Natural killer cell (primary cell): ENCODE measurements around the gene CASP2. TPM values are rescaled to one million over a fixed set of nuclear protein-coding genes. Genes with fewer than 3 reads are reported as not detected.

ENCODE experiments used
- ATAC-seq, 3 donors: fragments of 150-1000 bp in 2 of 3; fragments of 200-7000 bp in 1 of 3; cut with Tn5 transposase; 1 replicate in 1 of 3; 2 replicates in 2 of 3; pipeline ENCODE4 v1.10.0; 2021; ENCODE audit warnings: mild to moderate bottlenecking in 2 of 3, moderate library complexity in 2 of 3
- DNase-seq, 2 donors: peaks; one replicate each; pipeline versions ENCODE4 v3.0.0 to v3.0.0-alpha.2; 2013 to 2021; ENCODE audit warnings: mixed read lengths in 1 of 2
- H3K27ac ChIP-seq: one replicate; pipeline ENCODE4 v1.5.1; 2013; ENCODE audit warnings: mild to moderate bottlenecking, low read length
- H3K27me3 ChIP-seq: one replicate; pipeline ENCODE4 v1.6.1; 2013; ENCODE audit warnings: low read length; ENCODE audit not compliant: control insufficient read depth, insufficient read depth
- H3K36me3 ChIP-seq: one replicate; pipeline ENCODE4 v1.6.1; 2013; ENCODE audit warnings: low read length; ENCODE audit not compliant: control insufficient read depth, insufficient read depth
- H3K4me1 ChIP-seq: one replicate; pipeline ENCODE4 v1.6.1; 2013; ENCODE audit warnings: low read length; ENCODE audit not compliant: control insufficient read depth, insufficient read depth
- H3K4me3 ChIP-seq: one replicate; pipeline ENCODE4 v1.5.1; 2013; ENCODE audit warnings: low read length
- H3K9me3 ChIP-seq: one replicate; pipeline ENCODE4 v1.6.1; 2013; ENCODE audit warnings: low read length; ENCODE audit not compliant: control insufficient read depth, insufficient read depth
- H3K27ac Mint-ChIP-seq, 2 donors: one replicate each; pipeline ENCODE4 v1.8.0; 2022; ENCODE audit warnings: mild to moderate bottlenecking in 2 of 2, mixed read lengths in 2 of 2, moderate library complexity in 1 of 2
- H3K27me3 Mint-ChIP-seq, 2 donors: one replicate each; pipeline ENCODE4 v1.8.0; 2022; ENCODE audit warnings: low read depth in 2 of 2, mixed read lengths in 2 of 2
- H3K36me3 Mint-ChIP-seq: one replicate; pipeline ENCODE4 v1.8.0; 2022; ENCODE audit warnings: mixed read lengths
- H3K4me1 Mint-ChIP-seq, 2 donors: one replicate each; pipeline ENCODE4 v1.8.0; 2022; ENCODE audit warnings: mixed read lengths in 2 of 2
- H3K4me3 Mint-ChIP-seq: one replicate; pipeline ENCODE4 v1.8.0; 2022; ENCODE audit warnings: mild to moderate bottlenecking, moderate library complexity, mixed read lengths
- H3K9me3 Mint-ChIP-seq, 2 donors: one replicate each; pipeline ENCODE4 v1.8.0; 2022; ENCODE audit warnings: mixed read lengths in 2 of 2
- WGBS: methylation state at CpG from one replicate; pipeline ENCODE4 v1.1.7; 2013; ENCODE audit warnings: missing lambda C conversion rate; ENCODE audit not compliant: insufficient coverage; 5-methylcytosine and 5-hydroxymethylcytosine counted together
- intact Hi-C: fragments of 100-400 bp; cut with micrococcal nuclease; formaldehyde crosslinking; loops from one replicate; pipeline ENCODE4 v1.14.2; 2022
- total RNA-seq, 4 donors: library from RNA; stranded (reverse); fragments of 120-200 nt in 1 of 4; gene quantifications; one replicate each; pipeline versions ENCODE4 v1.2.3 to v1.2.4, GENCODE V29; 2013 to 2022
- TF ChIP-seq, protein P1 (sequence below): fragments of 200-600 bp; IDR thresholded peaks from one replicate; pipeline ENCODE4 v1.8.0; 2022; ENCODE audit warnings: antibody characterized with exemption

Gene CASP2
- total RNA-seq, 3 donors from 2014 or later (not counting 1 experiment from before 2014, with no cell fraction given) = 36.7 to 60.5 (median 54.7) TPM

GRCh38 chr7:143245123-143245522, 43.0 kb upstream of the CASP2 start:
- Mint-ChIP-seq H3K4me1 (peaks cover 5 to 16% of the 10 kb centered on the region in 2 donors), H3K27me3 (peaks cover 10 to 17% of the 10 kb centered on the region in 2 donors), H3K9me3 (peaks cover 0 to 5% of the 10 kb centered on the region in 2 donors), H3K4me3 (no peak overlapping the region), H3K36me3 (peaks cover 6% of the 10 kb centered on the region), H3K27ac (no peak overlapping the region)
- intact Hi-C loops = no loop called here
- Histone ChIP-seq H3K4me1 (peaks cover 3% of the 10 kb centered on the region), H3K27ac (no peak overlapping the region), H3K27me3 (no peaks in the 10 kb centered on the region), H3K4me3 (no peak overlapping the region), H3K36me3 (no peaks in the 10 kb centered on the region), H3K9me3 (no peaks in the 10 kb centered on the region)
- WGBS = 20% methylated on average over 3 of the region's 3 CpGs
- DNase-seq (no peak), ATAC-seq (no peak)
- TF ChIP-seq, protein P1, sequence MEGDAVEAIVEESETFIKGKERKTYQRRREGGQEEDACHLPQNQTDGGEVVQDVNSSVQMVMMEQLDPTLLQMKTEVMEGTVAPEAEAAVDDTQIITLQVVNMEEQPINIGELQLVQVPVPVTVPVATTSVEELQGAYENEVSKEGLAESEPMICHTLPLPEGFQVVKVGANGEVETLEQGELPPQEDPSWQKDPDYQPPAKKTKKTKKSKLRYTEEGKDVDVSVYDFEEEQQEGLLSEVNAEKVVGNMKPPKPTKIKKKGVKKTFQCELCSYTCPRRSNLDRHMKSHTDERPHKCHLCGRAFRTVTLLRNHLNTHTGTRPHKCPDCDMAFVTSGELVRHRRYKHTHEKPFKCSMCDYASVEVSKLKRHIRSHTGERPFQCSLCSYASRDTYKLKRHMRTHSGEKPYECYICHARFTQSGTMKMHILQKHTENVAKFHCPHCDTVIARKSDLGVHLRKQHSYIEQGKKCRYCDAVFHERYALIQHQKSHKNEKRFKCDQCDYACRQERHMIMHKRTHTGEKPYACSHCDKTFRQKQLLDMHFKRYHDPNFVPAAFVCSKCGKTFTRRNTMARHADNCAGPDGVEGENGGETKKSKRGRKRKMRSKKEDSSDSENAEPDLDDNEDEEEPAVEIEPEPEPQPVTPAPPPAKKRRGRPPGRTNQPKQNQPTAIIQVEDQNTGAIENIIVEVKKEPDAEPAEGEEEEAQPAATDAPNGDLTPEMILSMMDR = no peak

- Histone ChIP-seq H3K4me3 (no peak overlapping the region), H3K9me3 (no peaks in the 10 kb centered on the region), H3K4me1 (peaks cover 7% of the 10 kb centered on the region), H3K27ac (no peak overlapping the region), H3K36me3 (no peaks in the 10 kb centered on the region), H3K27me3 (no peaks in the 10 kb centered on the region)
- intact Hi-C loops = no loop called here
- Mint-ChIP-seq H3K4me3 (no peak overlapping the region), H3K27ac (no peak overlapping the region), H3K4me1 (peaks cover 26 to 36% of the 10 kb centered on the region in 2 donors), H3K9me3 (peaks cover 0 to 5% of the 10 kb centered on the region in 2 donors), H3K36me3 (peaks cover 6% of the 10 kb centered on the region), H3K27me3 (peaks cover 7 to 8% of the 10 kb centered on the region in 2 donors)
- no peak for DNase-seq
- no CpG with 5 or more reads among the region's 1 CpG for WGBS
- ATAC-seq = no peak
- TF ChIP-seq, protein P1 = no peak
Observed at GRCh38 chr7:143247372-143247771, 40.8 kb upstream of the CASP2 start.

DNA sequence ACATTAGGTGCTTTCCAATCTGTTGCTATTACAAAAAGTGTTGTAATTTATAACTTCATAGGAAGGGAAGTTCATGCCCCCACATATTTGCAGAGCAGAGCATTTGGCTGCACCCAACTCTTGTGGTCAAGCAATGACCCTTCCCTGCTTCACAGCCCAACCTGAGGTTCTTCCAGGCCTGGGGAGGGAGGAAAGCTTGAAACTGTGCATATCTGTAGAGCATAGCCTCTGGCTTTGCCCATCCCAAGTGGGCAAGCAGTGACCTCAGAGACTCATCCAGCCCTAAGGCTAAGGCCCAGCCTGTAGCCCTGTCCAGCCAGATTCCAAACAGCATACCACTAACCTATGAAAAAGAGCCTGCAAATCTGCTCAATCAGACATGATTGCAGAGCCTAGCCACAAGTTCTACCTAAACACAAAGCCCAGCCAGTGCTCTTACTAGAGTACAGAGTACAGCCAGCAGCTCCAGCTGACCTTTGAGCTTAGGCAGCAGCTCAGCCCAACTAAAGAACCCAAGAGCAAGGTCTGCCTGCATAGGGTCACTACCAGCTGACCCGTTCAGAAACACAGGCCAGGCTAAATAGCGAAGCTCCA, 39.3 kb upstream of the CASP2 start:
- Mint-ChIP-seq H3K27ac (no peak overlapping the region), H3K9me3 (peaks cover 0 to 5% of the 10 kb centered on the region in 2 donors), H3K4me3 (no peak overlapping the region), H3K27me3 (peaks cover 1 to 7% of the 10 kb centered on the region in 2 donors), H3K36me3 (peaks cover 6% of the 10 kb centered on the region), H3K4me1 (peaks cover 27 to 36% of the 10 kb centered on the region in 2 donors)
- 91% methylated on average over 2 of the region's 2 CpGs for whole genome bisulfite sequencing
- Histone ChIP-seq H3K4me3 (no peak overlapping the region), H3K27me3 (no peaks in the 10 kb centered on the region), H3K4me1 (peaks cover 7% of the 10 kb centered on the region), H3K36me3 (no peaks in the 10 kb centered on the region), H3K27ac (no peak overlapping the region), H3K9me3 (peaks cover 3% of the 10 kb centered on the region)
- TF ChIP-seq, protein P1 = no peak
- DNase-seq = no peak
- intact Hi-C loops = no loop called here
- no peak for ATAC-seq

DNA sequence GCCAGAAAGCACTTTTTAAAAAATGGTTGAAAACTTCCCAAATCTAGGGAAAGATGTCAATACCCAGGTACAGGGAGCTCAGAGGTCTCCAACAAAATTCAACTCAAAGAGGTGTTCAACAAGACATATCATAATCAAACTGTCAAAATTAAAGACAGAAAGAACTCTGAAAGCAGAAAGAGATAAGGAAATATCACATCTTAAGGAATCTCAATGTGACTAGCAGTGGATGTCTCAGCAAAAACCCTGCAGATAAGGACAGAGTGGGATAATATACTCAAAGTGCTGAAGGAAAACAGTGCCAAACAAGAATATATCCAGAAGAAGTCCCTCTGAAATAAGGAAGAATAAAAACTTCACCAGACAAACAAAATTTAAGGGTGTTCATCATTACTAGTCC, 38.0 kb upstream of the CASP2 start:
- H3K36me3 Mint-ChIP-seq = peaks cover 6% of the 10 kb centered on the region
- H3K4me3 Mint-ChIP-seq = peak overlapping the region; percentile 35
- H3K27ac Mint-ChIP-seq = no peak overlapping the region
- Histone ChIP-seq H3K4me3 (no peak overlapping the region), H3K4me1 (peaks cover 7% of the 10 kb centered on the region), H3K27me3 (no peaks in the 10 kb centered on the region), H3K9me3 (peaks cover 3% of the 10 kb centered on the region), H3K36me3 (no peaks in the 10 kb centered on the region), H3K27ac (no peak overlapping the region)
- intact Hi-C loops = no loop called here
- no peak for DNase-seq
- no peak for ATAC-seq
- TF ChIP-seq, protein P1 = no peak
- H3K9me3 Mint-ChIP-seq = peaks cover 0 to 5% of the 10 kb centered on the region in 2 donors
- peaks cover 27 to 36% of the 10 kb centered on the region in 2 donors for H3K4me1 Mint-ChIP-seq
- peaks cover 0 to 7% of the 10 kb centered on the region in 2 donors for H3K27me3 Mint-ChIP-seq
